Stimulated activated CD8-positive, alpha-beta memory T cell treated with anti-CD3 and anti-CD28 coated beads, Interleukin-15, amount 100 ng/mL, for 48 hours (primary cell): ENCODE results near the gene ITPRIP.

Source experiments
- DNase-seq, 2 donors: peaks; one replicate each; pipeline ENCODE4 v3.0.0-alpha.2; 2020; ENCODE audit warnings: low read depth in 2 of 2

ITPRIP gene

DNA sequence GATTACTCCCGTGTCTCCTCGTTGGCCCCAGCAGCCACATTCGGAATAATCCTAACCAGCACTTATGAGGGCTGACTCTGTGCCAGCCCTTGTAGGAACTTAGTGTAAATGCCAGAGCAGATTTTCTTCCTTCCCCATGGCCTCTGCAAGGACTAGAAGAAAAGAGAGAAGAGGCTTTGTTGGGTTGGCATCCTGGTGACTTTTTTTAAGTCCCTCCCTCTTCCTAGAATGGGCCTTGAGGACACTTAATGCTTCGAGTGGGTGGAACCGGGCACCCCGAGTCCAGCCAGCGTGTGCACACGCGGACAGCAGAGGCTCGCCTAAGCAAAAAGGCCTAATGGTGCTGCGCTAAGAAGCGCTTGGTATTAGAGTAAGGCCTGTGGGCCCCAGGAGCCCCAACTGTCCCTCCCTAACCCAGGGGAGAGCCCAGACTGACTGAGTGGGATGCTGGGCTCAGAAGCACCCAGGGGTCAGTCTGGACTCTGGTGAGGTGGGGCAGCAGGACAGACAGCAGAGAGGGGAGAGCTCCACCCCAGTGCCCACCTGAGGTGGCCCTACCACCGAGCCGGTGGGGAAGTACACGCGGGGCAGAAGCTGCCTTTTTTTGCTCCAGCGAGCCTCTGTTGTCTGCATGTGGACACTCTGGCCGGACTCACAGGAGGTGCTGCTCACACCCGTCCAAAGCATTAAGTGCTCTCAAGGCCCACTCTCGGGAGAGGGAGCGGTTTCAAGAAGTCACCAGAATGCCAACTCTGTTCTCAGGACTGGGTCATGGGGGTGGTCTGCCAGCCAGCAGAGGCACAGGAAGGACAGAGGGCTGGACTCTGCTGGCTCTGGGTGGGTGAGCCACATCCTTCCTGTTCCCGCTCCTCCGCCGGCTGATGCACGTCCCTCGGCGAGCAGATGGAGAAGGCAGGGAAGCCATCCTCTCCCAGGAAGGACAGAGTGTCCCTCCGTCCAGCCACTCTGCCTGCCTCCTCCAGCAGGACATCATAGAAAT is 12.5 kb downstream of the ITPRIP start:
- DNase-seq: no peak

GRCh38 chr10:104324931-104325330 is 13.3 kb downstream of the ITPRIP start:
- DNase-seq: no peak

- DNase-seq: no peak
These were observed 14.0 kb downstream of the ITPRIP start for GRCh38 chr10:104324221-104324686.

DNA sequence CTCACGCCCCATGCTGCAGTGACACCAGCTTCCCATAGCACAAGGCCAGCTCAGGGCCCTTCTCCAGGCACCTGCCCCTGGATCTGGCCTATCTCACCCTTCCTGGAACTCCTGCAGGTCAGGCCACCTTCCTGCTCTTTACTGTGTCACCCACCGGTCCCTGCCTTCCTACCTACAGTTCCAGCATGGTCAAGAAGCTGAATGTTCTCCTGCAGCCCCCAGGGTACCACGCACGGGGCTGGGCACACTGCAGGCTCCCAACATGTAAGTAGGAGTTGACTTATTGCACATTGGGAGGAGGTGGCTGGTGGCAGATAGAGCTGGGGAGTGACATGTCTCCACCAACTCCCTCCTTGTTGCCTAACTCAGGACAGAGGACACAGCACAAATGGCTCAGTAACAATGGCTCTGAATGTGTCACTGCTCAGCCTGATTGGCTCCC is 14.5 kb downstream of the ITPRIP start:
- no peak for DNase-seq

DNA sequence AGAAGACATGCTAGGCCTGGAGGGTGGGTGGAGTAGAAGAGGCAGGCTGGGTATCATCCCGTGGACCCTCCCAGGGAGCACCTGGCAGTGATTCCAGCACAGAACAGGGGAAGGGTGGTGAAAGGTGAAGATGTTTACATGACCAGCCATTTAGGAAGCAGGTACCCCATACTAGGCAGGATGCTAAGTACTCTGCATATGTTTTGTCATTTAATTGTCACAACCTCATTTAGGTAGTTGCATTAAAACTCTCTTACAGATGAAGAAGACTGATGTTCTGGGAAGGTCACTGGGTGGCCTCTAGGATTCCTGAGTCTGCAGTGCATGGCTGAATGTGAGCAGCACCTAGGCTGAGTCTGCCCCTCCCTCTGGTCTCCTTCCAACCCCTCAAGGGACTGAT is 15.2 kb downstream of the ITPRIP start:
- DNase-seq: no peak

DNA sequence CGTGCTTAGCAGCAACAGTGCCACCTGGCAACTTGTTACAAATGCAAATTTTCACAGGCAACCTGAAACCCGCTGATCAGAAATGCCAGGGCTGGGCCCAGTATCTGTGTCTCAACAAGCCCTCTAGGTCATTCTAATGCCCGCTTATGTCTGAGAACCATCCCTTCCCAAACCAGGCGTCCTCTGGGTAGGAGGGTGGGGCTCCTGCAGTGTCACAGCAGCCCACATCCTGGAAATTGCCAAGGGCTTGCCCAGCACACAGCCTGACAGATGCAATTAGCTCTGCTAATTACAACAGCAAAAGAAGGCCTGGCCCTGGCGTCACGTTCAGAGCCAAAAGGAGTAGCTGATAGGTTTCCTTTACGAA is 15.9 kb downstream of the ITPRIP start:
- DNase-seq: no peak

GRCh38 chr10:104321725-104322415 is 16.4 kb downstream of the ITPRIP start:
- DNase-seq: no peak

- DNase-seq: no peak
These were observed 17.0 kb downstream of the ITPRIP start for GRCh38 chr10:104321226-104321625.

DNA sequence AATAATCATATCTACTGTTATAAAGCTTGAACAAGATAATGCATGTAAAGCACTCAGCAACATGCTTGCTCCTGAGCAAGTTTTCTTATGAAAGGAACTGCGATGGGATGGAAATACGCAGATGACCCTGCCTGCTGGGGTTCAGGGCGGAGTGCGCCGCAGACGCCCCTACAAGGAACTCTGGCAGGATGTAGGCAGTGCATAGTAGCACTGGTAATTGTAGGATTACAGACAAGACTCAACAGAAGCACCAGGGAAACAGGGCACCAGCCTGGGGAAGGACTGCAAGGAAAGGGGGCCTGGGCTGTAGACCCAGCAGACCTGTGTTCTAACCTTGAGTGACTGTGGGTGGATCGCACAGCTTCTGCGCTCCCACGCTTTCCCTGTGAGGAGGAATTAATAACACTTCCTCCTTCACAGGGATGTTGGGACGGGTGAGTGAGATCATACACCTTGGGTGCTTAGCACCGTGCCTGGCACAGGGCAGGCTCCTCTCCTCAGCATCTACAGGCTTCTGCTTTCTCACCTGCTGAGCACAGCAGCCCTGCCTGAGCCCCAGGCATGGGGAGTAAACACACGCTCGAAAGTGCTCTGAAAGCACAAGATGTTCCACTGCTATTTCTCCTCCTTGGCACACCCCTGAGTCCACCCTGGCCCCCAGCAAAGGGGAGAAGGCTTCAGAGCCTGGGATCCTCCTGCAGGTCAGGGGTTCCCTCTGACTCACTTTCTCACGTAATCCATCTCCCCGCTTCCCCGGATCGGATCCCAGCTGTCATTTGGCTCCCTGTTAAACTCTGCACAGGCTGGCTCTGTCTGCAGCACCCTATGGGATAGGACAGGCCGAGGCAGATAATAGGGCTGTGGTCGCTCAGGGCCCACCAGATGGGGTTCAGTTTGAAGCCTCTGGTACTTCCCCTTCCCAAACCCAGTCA is 19.2 kb downstream of the ITPRIP start:
- DNase-seq: no peak

DNA sequence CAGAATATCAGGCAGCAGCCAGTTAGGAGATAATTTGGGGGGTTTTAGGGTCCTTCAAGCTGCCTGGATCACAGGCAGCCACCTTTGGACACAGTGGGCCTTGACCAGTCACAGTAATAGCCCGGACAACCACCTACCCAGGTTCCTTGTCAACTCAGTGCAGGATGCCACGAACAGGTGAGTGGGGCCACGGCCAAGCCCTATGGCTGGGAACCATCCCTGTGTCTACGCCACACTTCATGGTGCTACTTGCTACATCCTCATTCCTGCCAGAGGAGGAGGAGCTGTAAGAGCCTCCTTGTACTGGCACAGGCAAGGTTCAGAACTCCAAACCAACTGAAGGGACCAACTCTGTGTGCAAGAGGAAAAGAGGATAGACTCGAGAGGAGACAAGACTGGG is 19.9 kb downstream of the ITPRIP start:
- DNase-seq: no peak

- DNase-seq: no peak
These were observed 20.5 kb downstream of the ITPRIP start for GRCh38 chr10:104317726-104318299.

DNA sequence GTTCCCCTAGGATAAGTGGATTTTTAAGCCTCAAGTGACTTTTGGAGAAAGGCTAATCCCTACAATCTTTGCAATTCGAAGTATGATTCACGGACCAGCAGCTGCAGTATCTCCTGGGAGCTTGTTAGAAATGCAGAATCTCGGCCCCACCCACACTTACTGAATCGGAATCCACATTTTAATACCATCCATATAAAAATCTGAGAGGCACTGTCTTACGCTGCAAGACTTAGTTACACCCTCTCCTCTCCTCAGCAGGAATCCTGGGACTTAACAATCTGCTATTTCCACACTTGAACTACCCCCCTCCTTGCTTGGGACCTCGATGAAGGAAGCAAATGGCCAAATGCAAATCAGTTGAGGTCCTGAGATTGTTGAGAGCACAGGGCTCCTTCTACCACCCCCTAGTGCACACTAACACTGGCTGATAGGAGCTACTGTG is 21.0 kb downstream of the ITPRIP start:
- DNase-seq: no peak

GRCh38 chr10:104316321-104317099 is 21.8 kb downstream of the ITPRIP start:
- DNase-seq: no peak

- DNase-seq: no peak
These were observed 22.8 kb downstream of the ITPRIP start for GRCh38 chr10:104315486-104315921.

DNA sequence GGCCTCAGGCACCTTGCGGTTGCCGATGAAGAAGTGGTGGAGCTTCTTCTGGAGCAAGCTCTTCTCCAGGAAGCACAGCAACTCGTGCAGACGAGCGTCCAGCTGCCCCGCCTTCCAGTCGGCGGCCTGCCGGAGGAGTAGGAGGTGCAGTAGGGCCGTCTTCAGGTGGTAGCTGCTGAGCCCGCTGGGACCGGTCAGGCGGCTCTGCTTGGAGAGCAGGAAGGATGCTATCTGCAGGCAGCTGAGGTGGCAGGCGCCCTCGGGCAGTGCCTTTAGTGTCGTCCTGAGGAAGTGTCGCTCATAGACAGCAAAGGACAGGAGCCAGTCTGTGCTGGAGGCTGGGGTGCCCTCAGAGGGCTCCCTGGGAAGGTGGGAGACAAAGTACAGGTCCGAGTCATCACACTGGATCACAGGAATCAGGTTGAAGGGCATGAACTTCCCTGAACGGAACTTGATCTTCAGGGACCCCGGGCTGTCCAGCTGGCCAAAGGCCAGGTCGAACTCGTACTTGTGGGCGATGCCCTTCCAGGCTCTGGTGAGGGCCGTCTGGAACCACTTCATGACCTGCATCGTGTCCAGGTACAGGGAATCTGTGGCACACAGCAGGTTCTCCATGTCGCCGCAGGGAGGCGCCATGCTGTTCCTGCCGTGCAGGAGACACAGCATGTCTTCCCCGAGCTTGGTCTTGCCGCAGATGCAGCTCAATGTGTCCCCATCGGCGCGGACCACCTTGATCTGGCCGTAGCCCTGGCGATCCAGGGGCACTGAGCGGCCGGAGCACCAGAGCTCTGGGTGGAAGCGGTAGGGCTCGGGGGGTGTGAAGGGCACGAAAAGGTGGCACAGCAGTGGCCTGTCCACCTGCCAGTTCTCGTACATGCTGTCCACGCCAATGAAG is 23.4 kb downstream of the ITPRIP start:
- DNase-seq: no peak

GRCh38 chr10:104311184-104311720 is 27.0 kb downstream of the ITPRIP start:
- DNase-seq: no peak

DNA sequence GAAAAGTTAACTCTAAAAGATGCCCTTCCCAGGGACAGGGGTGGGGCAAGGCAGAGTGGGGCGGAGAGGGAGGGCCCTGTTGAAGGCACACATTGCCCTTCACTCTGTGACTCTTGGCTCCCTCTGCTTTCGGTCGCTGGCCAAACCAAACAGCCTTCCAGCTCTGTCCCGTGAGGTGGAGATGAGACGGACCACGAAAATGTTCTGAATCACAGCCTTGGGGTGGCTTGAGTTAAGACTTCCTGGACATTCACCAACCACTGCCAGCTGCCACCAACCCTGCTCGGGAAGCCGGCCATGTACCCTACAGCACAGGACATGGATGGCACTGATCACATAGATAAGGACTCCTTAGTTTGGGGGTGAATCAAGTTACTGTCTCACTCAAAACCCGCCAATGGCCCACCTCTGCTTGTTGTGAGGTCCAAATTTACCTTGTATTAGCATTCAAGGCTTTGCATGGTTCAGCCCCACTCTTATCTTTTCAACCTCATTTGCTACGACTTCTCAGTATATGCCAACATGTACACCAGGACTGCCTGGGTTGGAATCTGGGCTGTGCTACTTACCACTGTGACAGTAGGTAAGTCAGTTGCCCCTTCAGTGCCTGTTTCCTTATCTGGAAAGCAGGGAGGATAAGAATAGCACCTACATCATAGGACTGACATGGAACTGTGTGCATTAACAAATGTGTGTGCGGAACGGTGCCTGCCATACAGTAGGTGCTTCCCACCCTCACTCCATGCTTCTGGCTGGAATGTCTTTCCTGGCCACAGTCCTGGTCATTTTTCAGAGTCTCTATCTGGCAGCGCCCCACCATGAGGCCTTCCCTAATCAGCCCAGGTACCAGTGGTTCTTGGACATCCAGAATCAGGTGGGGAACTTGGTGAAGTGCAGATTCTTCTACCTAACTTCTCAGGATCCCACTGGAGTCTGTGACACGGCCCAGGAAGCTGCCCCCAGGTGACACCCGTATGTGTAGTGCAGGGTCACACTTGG is 28.0 kb downstream of the ITPRIP start:
- no peak for DNase-seq

GRCh38 chr10:104308439-104308903 is 29.8 kb downstream of the ITPRIP start:
- no peak for DNase-seq
